GM21515 (cell line): ENCODE results near the gene PPP2R2C.

Experiments used
- ATAC-seq: cut with Tn5 transposase; IDR thresholded peaks from one replicate; pipeline ENCODE4 v1.9.1; 2021; ENCODE audit not compliant: unreplicated experiment

PPP2R2C gene

DNA sequence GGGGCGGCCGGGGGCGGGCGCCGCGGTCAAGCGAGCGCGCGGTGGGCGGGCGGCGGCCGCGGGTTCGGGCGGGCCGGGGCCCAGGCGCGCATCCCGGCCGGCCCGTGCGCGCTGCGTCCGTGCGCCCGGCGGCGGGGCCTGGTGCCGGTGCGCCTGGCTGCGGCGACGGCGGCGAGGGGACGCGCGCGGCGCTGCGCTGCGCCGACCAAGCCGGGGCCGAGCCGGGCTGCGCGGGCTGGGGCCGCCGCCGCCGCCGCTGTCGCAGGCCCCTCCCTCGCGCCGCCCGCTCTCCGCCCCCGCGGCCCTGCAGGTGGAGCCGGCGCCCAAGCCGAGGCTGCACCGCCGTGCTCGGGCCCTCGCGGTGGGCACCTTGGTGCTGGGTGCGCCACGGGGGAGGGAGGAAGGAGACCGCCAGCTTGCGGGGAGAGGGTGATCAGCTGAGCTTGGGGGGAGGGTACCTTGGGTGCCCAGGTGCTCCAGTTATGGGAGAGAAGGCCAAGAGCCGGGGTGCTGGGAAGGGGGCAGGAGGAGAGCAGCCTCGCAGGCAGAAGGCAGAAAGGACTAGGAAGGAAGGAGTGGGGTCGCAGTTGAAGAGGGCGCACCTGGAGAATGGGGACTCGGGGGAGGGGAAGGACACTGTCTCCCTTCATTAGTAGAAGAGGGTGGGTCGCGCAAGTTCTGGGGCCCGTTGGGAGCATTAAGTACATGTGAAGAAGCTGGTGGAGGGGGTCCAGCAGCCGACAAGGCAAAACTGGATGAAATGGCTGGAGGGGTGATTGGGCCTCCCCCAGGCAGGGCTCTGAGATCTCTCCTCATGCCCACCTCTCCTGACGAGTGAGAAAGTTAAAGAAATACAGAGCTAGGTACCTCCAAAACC is at the start of gene PPP2R2C:
PPP2R2C (minus strand) TSS at position 228 of the 877 bp plus-strand sequence. CDS start 385 bp downstream, outside the sequence.
- no peak for ATAC-seq

DNA sequence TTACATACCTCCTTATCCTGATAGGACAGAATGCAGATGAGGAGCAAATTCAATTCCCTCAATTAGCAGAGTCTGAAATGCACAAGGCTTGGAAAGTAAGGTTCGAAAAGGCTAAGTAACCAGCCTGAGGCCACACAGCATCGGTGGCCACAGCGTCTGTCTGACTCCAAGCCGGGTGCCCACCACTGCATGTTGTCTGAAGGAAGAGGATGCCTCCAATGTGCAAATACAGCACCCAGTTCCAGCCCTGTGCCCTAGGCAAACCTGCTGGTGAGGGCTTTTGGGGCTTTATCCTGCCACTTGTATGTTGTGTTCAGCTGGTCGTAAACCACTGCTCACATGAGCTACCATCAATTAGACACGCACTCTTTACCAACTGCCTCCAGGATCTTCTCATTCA is 48.6 kb upstream of the PPP2R2C start:
- no peak for ATAC-seq

DNA sequence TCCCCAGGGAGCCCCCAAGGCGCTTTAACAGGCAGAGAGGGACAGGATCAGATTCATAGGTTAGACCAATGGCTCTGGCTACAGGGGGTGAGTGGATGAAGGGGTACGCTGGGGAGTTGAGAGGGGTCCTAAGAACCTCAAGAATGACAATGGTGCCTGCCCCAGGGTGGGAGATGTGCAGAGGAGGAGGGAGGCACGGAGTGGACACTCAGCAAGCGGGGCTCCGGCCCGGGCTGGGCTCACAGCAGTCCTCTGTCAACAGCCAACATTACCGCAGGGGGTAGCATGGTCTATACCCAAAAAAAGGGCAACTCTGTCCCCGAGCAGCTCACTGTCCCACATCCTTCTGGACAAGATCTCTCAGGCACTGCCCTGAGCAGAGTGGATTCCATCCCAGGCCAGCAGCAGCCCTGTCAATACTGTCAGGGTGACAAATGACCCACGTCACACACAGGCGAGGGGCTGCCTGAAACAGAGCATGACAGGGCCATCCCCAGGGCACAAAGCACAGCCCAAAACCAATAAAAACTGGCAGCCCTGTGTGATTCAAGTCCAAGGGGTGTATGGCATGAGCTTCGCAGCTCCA is 47.7 kb upstream of the PPP2R2C start:
- ATAC-seq = no peak

DNA sequence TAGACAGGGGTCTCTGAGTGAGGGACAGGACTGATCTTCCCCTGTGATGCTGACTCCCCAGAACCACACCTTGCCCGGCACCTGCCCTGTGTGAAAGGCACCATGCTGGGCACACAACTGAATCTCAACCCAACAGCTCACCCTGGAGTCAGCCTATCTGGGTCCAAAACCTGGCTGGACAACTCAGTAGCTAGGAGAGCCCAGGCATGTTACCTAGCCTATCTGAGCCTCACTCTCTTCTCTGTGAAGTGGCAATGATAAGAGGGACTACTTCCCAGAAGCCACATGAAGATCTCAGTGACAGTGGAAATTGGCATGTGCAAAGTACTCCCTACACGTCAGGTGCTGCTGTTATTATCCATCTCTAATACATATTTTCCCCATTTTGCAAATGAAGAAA is 44.8 kb upstream of the PPP2R2C start:
- ATAC-seq = no peak

DNA sequence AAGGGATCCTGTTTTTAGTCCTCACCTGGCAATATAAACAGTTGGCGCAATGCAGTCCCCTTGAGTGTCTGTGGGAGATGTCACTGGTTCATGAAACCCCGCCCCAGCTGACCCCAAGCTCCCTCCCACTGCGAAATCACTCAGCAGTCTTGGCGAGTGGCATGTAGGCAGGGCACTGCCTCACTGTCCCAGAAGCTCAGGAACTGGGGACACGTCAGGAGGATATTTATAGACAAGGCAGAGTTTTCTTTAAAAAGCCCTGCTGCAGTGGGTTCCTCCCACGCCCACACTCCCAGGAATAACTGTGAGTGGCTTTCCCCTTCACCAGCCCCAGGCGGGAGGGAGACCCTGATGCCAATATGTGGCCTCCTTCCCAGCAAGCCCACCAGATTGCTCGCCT is 44.3 kb upstream of the PPP2R2C start:
- no peak for ATAC-seq

DNA sequence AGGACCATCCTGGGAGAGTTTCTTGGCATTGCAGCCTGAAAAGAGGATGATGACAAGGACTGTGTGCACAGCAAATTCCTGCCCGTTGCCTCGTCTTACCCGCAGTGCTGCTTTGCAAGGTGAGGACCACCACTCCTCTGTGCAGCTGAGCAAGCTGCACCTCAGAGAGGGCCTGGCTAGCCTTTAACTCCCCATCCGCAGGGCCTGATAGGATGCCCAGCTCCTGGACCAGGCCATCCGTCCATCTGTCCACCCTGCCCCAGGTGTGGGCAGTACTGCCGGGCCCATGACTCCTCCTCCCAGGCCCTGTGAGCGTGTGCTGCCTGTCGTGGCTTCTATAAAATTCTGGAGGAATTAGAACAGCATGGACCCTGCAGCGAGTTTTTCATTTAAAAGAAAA is 43.9 kb upstream of the PPP2R2C start:
- ATAC-seq = no peak

DNA sequence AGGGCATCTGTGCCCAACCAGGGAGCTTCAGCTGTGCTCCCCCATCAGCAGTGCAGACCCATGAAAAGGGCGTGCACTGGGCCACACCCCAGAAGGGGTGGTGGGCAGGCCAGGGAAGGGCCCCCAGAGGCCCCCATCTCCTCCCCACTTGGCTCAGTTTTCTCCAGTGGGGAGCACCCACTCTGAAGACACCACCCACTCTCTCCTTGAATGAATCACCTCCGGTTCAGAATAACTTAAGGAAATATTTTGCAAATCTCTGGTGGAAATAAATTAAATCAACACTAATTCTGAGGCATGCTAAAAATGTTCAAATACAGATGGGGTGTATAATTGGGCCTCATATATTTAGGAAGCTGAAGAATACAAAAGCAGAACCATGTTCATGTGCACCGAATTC is 41.3 kb upstream of the PPP2R2C start:
- no peak for ATAC-seq

DNA sequence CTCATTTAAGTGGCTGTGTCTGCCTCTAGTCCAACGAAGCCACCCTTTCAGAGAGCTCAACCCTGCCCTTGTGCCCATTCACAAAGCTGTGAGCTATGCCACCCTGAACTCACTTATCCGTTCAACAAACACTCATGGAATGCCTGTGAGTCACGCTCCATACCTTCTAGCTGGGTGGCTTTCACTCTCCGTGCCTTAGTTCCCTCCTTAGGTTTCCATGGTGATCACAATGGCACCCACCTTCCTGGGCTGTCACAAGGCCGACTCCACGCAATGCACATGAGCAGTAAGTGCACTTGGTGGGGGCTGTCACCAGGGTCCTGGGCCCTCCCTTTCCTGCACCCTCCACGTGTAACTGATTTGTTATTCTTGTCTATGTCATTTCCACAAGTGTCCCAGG is 37.2 kb upstream of the PPP2R2C start:
- ATAC-seq = no peak

DNA sequence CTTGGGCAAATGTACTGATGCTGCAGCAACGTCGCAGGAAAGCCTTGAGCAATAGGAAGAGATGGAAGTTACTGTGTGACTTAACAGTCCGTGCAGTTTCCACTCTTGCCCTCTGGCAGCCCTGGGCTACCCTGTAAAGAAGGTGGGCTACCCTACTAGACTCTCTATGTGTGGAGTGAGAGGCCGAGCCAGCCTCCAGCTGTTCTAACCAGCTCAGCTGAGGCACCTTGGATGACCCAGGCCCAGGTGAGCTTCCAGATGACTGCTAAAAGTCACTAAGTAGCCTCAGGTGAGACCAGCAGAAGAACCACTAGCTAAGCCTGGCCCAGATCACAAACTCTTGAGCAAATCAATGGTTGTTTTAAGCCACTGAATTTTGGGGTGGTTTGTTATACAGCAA is 34.9 kb upstream of the PPP2R2C start:
- no peak for ATAC-seq

DNA sequence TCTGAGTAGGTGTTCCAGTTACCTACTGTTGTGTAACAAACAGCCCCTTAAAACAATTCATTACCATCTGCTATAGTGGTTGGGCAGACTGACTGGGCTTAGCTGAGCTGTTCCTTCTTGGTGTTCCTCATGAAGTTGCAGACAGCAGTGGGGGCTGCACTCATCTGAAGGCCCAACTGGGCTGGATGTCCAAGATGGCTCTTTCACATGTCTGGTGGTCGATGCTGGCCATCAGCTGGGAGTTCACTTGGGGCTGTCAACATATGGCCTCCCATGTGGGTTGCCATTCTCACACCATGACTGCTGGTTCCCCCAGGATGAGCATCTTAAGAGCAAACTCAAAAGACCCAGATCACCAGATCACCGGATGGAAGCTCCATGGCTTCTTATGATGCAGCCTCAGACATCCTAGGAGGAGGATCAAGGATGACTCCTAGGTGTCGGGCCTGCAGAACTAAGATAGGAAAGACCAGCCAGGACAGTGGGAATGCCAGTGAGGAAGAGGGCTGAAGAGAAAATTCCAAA is 34.3 kb upstream of the PPP2R2C start:
- ATAC-seq = no peak

DNA sequence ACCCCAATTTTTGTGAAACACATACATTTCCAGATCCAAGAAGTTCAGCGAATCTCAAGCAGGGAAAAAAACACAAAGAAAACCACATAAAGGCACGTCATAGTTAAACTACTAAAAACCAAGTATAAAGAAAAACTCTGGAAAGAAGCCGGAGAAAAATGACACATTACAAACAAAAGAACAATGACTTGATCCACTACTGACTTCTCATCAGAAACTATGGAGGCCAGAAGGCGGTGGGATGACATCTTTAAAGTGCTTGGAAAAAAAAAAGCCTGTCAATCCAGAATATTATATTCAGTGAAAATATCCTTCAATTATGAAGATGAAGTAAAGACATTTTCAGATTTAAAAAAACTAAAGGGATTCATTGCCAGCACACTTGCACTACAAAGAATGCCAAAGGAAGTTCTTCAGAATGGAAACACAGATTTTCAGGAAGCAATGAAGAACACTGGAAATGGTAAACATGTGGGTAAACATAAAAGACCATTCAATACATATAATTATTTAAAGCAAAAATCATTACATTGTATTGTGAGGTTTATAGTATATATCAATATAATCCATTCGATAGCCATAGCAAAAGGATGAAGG is 32.6 kb upstream of the PPP2R2C start:
- ATAC-seq = no peak

DNA sequence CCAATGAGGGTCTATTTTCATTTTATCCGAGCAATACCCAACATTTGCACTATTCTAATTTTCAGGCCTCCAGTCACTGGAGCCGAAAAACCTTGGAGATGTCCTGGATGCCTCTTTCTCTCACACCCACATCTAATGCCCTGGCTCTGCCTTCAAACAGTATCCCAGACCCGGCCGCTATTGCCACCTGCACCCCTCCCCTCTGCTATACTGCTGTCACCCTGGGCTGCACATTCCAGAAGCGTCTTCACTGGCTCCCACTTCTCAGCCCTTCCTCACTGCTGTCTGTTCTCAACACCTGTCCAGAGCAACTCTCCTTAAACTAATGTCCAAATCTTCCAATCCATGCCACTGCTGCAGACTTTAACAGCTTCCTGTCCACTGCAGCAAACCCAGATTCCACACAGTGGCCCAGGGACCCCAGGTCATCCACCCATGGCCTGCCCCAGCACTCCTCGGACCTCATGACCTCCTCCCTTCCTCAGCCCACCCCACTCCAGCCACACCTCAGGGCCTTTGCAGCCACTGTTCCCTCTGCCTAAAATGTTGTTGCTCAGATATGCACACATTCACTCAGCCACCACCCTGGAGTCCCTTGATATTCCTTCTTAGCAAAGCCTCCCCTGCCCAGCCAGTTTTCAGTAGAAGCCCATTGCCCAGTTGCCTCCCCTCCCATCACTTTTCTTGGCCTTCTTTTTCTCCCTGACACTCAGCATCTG is 30.5 kb upstream of the PPP2R2C start:
- ATAC-seq = no peak

DNA sequence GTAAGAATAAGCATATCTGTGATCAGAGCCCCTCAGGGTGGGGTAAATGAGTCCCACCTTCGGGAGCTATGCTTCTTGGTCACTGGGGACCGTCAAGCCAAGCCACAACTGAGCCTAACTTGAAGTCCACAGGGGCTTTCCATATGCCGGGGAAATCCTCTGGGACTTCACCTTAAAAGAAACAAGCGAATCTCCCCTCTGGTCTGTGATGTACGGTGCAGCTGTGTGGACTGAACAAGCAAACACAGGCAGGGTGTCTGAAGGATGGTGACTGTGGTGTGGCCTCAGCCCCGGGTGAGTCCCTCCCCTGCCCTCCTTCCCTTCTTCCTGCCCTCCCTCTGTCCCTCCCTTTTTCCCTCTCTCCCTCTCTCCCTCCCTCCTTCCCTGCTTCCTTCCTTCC is 29.7 kb upstream of the PPP2R2C start:
- no peak for ATAC-seq

DNA sequence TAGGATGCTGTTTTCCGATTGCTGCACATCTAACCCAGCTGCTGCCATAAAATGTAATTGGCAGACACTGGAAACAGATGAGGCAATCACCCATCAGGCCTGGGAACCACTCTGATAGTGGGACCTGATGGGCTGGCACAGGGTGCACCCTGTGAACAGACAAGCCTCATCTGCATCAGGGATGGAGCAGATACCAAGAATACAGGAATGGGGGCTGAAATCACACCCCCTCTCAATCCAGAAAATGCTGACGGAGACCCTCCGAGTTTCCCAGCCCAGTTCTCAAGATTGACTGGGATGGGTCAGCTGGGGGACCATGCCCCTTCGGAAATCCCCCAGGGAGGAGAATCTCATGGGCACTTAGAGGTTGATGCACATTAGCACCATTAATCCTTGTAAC is 28.8 kb upstream of the PPP2R2C start:
- no peak for ATAC-seq

DNA sequence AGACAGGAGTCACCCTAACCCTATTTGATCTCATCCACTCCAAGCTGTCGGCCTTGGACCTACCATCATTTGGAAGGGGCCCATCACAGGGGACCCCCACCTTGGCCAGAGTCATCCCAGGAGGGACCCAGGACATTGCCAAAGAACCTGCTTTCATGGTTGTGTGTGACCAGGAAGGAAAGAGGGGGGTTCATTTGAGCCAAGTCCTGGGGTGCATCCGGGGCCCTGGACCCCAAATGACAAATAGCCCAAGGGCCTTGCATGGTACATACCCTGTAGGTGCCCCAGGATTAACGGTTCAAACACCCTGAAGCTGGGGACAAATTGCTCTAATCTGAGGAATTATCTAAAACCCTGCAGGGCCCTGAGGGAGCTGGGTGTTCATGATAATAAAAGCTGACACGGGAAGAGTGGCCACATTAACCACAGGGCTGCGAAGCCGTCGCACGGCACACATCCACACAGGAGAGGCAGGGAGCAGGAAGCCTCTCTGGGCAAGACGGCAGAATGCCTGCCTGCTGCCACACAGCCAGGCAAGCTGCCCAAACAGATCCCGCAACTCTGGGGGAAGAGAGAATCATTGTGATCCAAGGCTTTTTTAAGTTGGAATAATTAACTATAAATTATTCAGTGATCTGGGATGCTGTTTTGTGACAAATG is 28.2 kb upstream of the PPP2R2C start:
- ATAC-seq = no peak

DNA sequence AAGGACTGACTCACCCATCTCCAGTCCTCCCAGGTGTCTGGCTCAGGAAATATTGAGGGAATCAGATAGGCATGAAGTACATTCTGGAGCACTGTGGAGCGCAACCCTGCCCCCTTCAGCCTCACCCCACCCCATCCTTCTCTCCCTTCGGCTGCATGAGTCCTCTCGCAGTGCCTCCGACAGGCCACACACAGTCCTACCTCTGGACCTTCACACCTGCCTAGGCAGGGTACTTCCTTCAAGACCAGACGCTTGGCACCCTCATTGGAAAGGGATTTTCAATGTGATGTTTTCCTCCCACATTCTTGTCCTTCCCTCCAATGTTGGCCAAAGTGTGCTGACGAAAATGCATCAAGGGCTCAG is 26.8 kb upstream of the PPP2R2C start:
- no peak for ATAC-seq

DNA sequence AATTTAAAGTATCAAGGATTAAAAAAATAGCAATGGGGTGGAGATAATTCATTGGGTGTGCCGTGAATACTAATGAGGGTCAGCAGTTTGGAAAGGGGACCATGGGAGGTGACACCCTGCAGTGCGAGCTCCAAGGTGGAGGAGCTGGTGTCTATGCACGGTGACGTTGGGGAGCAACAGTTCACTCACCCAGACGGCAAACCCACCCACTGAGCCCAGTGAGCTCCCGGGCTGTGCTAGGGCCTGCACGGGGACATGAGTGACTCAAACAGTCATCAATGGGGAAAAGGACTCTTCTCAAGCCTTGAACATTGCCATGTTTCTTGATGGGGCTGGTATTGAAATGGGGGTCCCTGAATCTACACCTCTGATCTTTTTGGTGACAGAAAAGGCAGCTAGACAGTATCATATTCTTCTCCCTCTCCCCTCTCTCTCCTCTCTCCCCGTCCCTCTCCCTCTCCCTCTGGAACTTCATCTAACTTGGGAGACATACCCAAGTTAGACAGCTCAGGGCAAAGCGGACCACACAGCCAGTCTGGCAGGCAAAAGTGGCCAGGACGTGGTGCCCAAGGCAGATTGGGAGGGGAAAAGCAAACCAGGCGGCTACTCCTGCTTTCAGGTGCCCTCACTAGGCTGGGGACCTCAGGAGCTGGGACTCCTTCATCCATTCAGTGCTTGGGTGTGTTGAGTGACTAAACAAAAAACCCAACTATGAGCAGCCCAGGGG is 26.3 kb upstream of the PPP2R2C start:
- ATAC-seq = no peak

DNA sequence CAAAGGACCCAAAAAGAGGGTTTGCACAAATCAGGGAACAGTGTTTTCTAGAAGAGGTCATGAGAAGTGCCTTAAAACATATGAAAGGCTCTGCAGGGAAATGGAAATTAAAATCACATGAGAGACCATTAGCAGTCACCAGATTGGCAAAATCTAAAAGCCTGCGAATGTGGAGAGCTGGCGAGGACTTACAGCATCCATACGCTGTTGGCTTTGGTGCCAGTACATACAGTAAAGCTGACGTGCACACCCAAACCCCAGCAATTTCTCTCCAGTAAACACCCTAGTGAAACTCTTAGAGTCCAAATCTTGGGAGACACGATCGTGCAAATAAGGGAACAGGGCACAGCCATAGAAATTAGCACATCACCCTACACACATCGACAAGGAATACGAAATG is 25.4 kb upstream of the PPP2R2C start:
- ATAC-seq = no peak

DNA sequence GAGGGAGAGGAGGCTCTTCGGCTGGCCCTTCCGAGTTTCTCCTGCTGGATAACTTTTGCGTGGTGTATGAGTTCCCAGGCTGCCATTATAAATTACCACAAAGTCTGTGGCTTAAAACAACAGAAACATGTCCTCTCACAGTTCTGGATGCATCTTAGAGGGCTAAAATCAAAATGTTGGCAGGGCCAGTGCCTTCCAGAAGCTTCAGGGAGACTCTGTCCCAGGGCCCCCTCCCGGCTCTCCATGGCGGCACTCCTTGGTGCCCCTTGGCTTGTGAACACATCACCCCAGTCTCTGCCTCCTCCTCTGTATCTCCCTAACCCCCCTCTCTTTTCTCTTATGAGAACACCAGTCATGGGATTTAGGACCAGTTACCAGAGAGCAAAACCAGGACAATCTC is 23.3 kb upstream of the PPP2R2C start:
- ATAC-seq = no peak

DNA sequence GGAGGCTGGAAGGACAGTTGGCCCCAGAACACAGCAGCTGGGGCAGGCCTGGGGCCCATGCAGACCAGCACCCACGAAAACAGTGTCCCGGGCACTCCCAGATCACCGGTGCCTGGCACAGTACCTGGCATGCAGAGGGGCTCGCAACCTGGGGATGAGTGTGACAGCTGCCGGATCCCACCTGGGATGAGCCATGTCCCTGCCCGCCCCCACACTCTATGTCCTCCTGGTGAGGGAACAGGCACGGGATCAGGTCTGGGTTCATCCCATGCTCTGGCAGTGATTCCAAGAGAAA is 22.8 kb upstream of the PPP2R2C start:
- ATAC-seq = no peak
